ENCODE measurements around the gene NIBAN1. TPM values are rescaled to one million over a fixed set of nuclear protein-coding genes. Genes with fewer than 3 reads are reported as not detected.
"Not testable (repeated sequence)": the region's sequence is repeated elsewhere in the genome, so short reads cannot be mapped to it uniquely, and the experiment has no call there.

The NIBAN1 gene
- total RNA-seq, 1 experiment from 2014 or later = 20.8 TPM

GRCh38 chr1:185010361-185010760 lies 36.1 kb upstream of the NIBAN1 start:
- CTCF ChIA-PET = no interaction called here
- no peaks in the 10 kb centered on the region for H3K27me3 Mint-ChIP-seq (ENCODE audit: insufficient read depth, unreplicated experiment)
- BruUV-seq (replicated peaks) = no TSS peak

GRCh38 chr1:185008838-185009237 lies 34.5 kb upstream of the NIBAN1 start:
- H3K36me3 Mint-ChIP-seq (ENCODE audit: insufficient read depth, unreplicated experiment) = no peaks in the 10 kb centered on the region
- ChIA-PET POLR2A (no interaction called here), CTCF (no interaction called here)
- no peak overlapping the region for H3K27ac Mint-ChIP-seq (ENCODE audit: unreplicated experiment)
- no TSS peak for BruUV-seq (replicated peaks)
- H3K4me3 ChIP-seq (ENCODE audit: low read depth, low read length) = no peak overlapping the region
- no peaks in the 10 kb centered on the region for H3K27me3 Mint-ChIP-seq (ENCODE audit: insufficient read depth, unreplicated experiment)
- no peak for TF ChIP-seq CTCF (IDR thresholded peaks at IDR 0.05; ENCODE audit: insufficient read depth in 1 of 2, low read depth in 1 of 2, low read length in 1 of 2, severe bottlenecking in 1 of 2, unreplicated experiment in 1 of 2)
- H3K4me1 ChIP-seq = no peaks in the 10 kb centered on the region
- no peaks in the 10 kb centered on the region for H3K27me3 ChIP-seq (replicated peaks; ENCODE audit: control insufficient read depth, insufficient read depth, low read length)
- H3K4me3 Mint-ChIP-seq (ENCODE audit: unreplicated experiment) = no peak overlapping the region
- no peaks in the 10 kb centered on the region for H3K9me3 ChIP-seq
- H3K4me1 Mint-ChIP-seq (ENCODE audit: low read depth, unreplicated experiment) = peaks cover 12% of the 10 kb centered on the region
- no peaks in the 10 kb centered on the region for H3K9me3 Mint-ChIP-seq (ENCODE audit: unreplicated experiment)
- DNase-seq = no peak
- H3K36me3 ChIP-seq (ENCODE audit: control insufficient read depth, insufficient read depth, low read length) = no peaks in the 10 kb centered on the region
- intact Hi-C loops (cut with micrococcal nuclease; ENCODE audit: unreplicated experiment) = no loop called here

More at GRCh38 chr1:185010361-185010760, 36.1 kb upstream of the NIBAN1 start:
- Histone ChIP-seq H3K9me3 (no peaks in the 10 kb centered on the region), H3K4me3 (ENCODE audit: low read depth, low read length) (no peak overlapping the region), H3K36me3 (ENCODE audit: control insufficient read depth, insufficient read depth, low read length) (no peaks in the 10 kb centered on the region), H3K27me3 (replicated peaks; ENCODE audit: control insufficient read depth, insufficient read depth, low read length) (no peaks in the 10 kb centered on the region), H3K4me1 (peaks cover 3% of the 10 kb centered on the region; the same call in 1 of the 2 replicates)
- no peak for DNase-seq
- POLR2A ChIA-PET = no interaction called here
- intact Hi-C loops (cut with micrococcal nuclease; ENCODE audit: unreplicated experiment) = no loop called here
- H3K4me1 Mint-ChIP-seq (ENCODE audit: low read depth, unreplicated experiment) = peaks cover 17% of the 10 kb centered on the region
- H3K4me3 Mint-ChIP-seq (ENCODE audit: unreplicated experiment) = no peak overlapping the region
- H3K9me3 Mint-ChIP-seq (ENCODE audit: unreplicated experiment) = no peaks in the 10 kb centered on the region
- no peak overlapping the region for H3K27ac Mint-ChIP-seq (ENCODE audit: unreplicated experiment)
- TF ChIP-seq CTCF (IDR thresholded peaks at IDR 0.05; ENCODE audit: insufficient read depth in 1 of 2, low read depth in 1 of 2, low read length in 1 of 2, severe bottlenecking in 1 of 2, unreplicated experiment in 1 of 2) = no peak
- no peaks in the 10 kb centered on the region for H3K36me3 Mint-ChIP-seq (ENCODE audit: insufficient read depth, unreplicated experiment)

- H3K27ac Mint-ChIP-seq (ENCODE audit: unreplicated experiment) = peak overlapping the region; percentile 56
- H3K9me3 ChIP-seq; H3K36me3 ChIP-seq (ENCODE audit: control insufficient read depth, insufficient read depth, low read length); intact Hi-C loops (cut with micrococcal nuclease; ENCODE audit: unreplicated experiment); POLR2A ChIA-PET; H3K4me1 ChIP-seq; CTCF ChIA-PET; H3K36me3 Mint-ChIP-seq (ENCODE audit: insufficient read depth, unreplicated experiment); H3K27me3 ChIP-seq (replicated peaks; ENCODE audit: control insufficient read depth, insufficient read depth, low read length); H3K9me3 Mint-ChIP-seq (ENCODE audit: unreplicated experiment); H3K27me3 Mint-ChIP-seq (ENCODE audit: insufficient read depth, unreplicated experiment); H3K4me1 Mint-ChIP-seq (ENCODE audit: low read depth, unreplicated experiment); BruUV-seq (replicated peaks): not testable (repeated sequence)
- peak; percentile 31 to 47 for DNase-seq
- H3K4me3 Mint-ChIP-seq (ENCODE audit: unreplicated experiment) = peak overlapping the region; percentile 84
- peak overlapping the region; percentile 47 for H3K4me3 ChIP-seq (ENCODE audit: low read depth, low read length)
These were observed 27.1 kb upstream of the NIBAN1 start for GRCh38 chr1:185001312-185001880.

DNA sequence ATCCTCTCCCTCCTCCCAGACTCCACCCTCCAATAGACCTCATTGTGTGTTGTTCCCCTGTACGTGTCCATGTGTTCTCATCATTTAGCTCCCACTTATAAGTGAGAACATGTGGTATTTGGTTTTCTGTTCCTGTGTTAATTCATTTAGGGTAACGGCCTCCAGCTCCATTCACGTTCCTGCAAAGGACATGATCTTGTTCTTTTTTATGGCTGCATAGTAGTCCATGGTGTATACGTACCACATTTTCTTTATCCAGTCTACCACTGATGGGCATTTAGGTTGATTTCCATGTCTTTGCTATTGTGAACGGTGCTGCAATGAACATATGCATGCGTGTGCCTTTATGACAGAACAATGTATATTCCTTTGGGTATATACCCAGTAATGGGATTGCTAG lies 25.7 kb upstream of the NIBAN1 start:
- BruUV-seq (replicated peaks); DNase-seq; CTCF ChIA-PET; H3K36me3 Mint-ChIP-seq (ENCODE audit: insufficient read depth, unreplicated experiment); H3K36me3 ChIP-seq (ENCODE audit: control insufficient read depth, insufficient read depth, low read length); POLR2A ChIA-PET; H3K27ac Mint-ChIP-seq (ENCODE audit: unreplicated experiment); H3K27me3 ChIP-seq (replicated peaks; ENCODE audit: control insufficient read depth, insufficient read depth, low read length); H3K4me3 Mint-ChIP-seq (ENCODE audit: unreplicated experiment); H3K4me1 Mint-ChIP-seq (ENCODE audit: low read depth, unreplicated experiment); H3K9me3 Mint-ChIP-seq (ENCODE audit: unreplicated experiment); H3K4me1 ChIP-seq; H3K9me3 ChIP-seq; intact Hi-C loops (cut with micrococcal nuclease; ENCODE audit: unreplicated experiment); H3K4me3 ChIP-seq (ENCODE audit: low read depth, low read length): not testable (repeated sequence)
- peaks cover 14% of the 10 kb centered on the region for H3K27me3 Mint-ChIP-seq (ENCODE audit: insufficient read depth, unreplicated experiment)

All from Caco-2 (cell line).